Hair follicle dermal papilla cell (primary cell): Measurements from ENCODE around the gene FUT8. TPM values are rescaled to one million over a fixed set of nuclear protein-coding genes. Genes with fewer than 3 reads are reported as not detected.

Experiments used
- small RNA-seq: library from RNA; depleted of rRNA; stranded (forward); fragments of <200 nt; gene quantifications from one replicate; pipeline ENCODE3, GENCODE V24; 2012
- total RNA-seq: library from RNA; depleted of rRNA; stranded (reverse); fragments of >200 nt; gene quantifications from 2 replicates; pipeline ENCODE4 v1.2.3, GENCODE V29; 2012

Gene FUT8
- total RNA-seq: 160 and 226 TPM in 2 replicates

DNA sequence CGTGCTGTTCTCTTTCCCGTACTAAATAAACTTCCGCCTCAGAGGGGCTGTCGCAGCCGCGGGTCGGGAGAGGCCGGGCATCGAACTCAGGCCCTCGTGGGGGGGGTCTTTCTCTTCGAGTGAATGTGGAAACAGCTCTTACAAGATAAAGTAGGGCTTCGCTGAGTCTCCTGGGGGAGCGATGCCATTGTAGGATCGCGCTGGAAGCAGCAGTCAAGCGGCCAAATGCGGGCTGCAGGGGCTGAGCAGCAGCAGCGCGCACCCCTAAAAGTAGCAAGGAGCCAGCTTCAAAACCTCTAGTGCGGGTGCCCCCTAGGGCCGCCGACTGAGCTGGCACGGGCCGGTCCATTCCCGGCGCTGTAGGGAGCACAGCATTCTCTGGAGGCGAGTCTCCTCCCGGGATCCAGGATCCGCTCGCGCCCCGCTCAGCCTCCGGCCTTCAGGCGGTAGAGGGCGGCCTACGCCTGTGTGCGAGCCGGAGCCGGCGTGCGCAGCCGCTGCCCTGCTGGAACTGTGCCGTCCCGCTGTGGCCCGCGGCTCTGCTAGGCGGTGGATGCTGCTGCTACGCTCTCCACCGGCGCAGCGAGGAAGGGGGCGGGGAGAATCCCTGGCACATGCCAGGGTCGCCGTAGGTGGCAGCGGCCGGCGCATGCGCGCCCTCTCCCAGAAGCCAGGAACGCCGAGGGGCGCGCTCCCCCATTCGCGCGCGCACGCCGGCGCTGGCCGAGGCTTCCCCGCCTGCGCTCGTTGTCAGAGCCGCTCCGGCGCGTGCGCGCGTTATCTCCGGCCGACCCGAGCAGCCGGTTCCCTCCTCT, at the start of gene FUT8:
Gene FUT8 (plus strand): TSS at position 699 of the 815 bp plus-strand sequence. CDS start 148,834 bp downstream, outside the sequence.

Small RNA genes within 50 kb of the gene (small RNA-seq; reads per million reads assigned to genes)
- 0.60 reads per million, percentile 4 among the genes with 10 or more reads in this experiment for gene MIR625
